RWPE2 (cell line): Measurements from ENCODE around the gene TGM1.

Experiments used
- ATAC-seq: fragments of 200-7000 bp; cut with Tn5 transposase; 3 replicates; pipeline ENCODE4 v1.9.1; 2021; ENCODE audit warnings: low read depth
- DNase-seq: peaks from one replicate; pipeline ENCODE4 v3.0.0-alpha.2; 2020; ENCODE audit warnings: low spot score
- H3K27ac ChIP-seq: fragments of 450-650 bp; 2 replicates; pipeline ENCODE4 v1.5.1; 2017; ENCODE audit warnings: mild to moderate bottlenecking; ENCODE audit not compliant: poor library complexity, severe bottlenecking
- H3K27me3 ChIP-seq: fragments of 250-450 bp; sonication (Bioruptor Pico); 2 replicates; pipeline ENCODE4 v1.5.1; 2021; ENCODE audit warnings: mild to moderate bottlenecking, moderate library complexity; ENCODE audit not compliant: insufficient read depth, poor library complexity, severe bottlenecking
- H3K36me3 ChIP-seq: fragments of 250-450 bp; sonication (Bioruptor Pico); 2 replicates; pipeline ENCODE4 v1.5.1; 2020; ENCODE audit warnings: low read depth, mild to moderate bottlenecking, moderate library complexity
- H3K4me1 ChIP-seq: fragments of 250-450 bp; sonication (Bioruptor Pico); 2 replicates; pipeline ENCODE4 v1.5.1; 2021; ENCODE audit warnings: mild to moderate bottlenecking, moderate library complexity; ENCODE audit not compliant: insufficient read depth, poor library complexity, severe bottlenecking
- H3K4me3 ChIP-seq: fragments of 250-450 bp; sonication (Bioruptor Pico); 2 replicates; pipeline ENCODE4 v1.5.1; 2021; ENCODE audit warnings: mild to moderate bottlenecking, moderate library complexity; ENCODE audit not compliant: severe bottlenecking
- H3K9me3 ChIP-seq: fragments of 250-450 bp; sonication (Bioruptor Pico); 2 replicates; pipeline ENCODE4 v1.5.1; 2021; ENCODE audit warnings: mild to moderate bottlenecking, moderate library complexity; ENCODE audit not compliant: severe bottlenecking
- CTCF ChIP-seq: fragments of 450-650 bp; IDR thresholded peaks from one replicate; pipeline ENCODE4 v1.5.1; 2017; ENCODE audit warnings: mild to moderate bottlenecking, moderate library complexity; ENCODE audit not compliant: poor library complexity, severe bottlenecking

TGM1 gene

DNA sequence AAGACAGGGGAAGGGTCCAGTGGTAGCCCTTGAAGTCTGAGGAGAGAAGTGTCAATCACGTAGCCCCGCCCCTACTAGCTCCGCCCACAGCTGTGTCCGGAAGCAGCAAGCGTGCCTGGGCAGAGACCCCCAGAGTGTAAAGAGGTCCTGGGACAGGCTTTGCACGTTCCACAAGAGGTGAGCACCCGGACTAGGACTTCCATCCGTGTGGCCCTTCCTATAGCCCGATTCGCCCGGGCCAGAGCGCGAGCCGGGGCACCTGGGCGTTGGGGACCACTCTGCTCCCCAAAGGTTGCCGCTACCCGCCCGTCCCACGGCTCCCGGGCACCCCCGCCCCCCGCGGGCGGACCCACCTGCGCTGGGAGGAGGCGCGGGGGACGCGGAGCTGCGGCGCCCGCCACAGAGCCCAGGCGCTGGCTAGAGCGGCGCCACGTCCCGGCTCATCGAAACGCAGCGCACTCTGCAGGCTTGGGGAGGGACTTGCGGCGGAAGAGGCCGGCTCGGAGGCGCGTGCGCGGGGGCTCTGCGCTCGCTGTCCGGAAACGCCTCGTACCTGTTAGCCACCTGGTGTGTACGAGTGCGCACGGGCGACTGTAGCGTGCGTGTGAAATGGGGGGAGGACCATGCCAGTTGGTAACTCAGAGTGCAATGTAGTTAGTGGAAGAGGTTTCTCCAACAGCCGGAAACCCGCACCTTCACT, 8.3 kb upstream of the TGM1 start, which contains the start of gene RABGGTA:
Gene RABGGTA (minus strand): TSS at position 464 of the 700 bp plus-strand sequence. CDS start 482 bp downstream, outside the sequence.
- peak; percentile 97 for TF ChIP-seq CTCF
- DNase-seq, result peak; percentile 93
- H3K4me3 ChIP-seq, result peak within 1 kb of the TSS; percentile 88

GRCh38 chr14:24270537-24271133, 7.7 kb upstream of the TGM1 start:
- no peaks in the 10 kb centered on the region for H3K9me3 ChIP-seq
- no peak for TF ChIP-seq CTCF
- DNase-seq (no peak), ATAC-seq (peak; percentile 1; the same call in 2 of the 3 replicates)
- H3K4me1 ChIP-seq, result peaks cover 32% of the 10 kb centered on the region
- H3K27ac ChIP-seq, result peak overlapping the region; percentile 98
- H3K36me3 ChIP-seq, result peaks cover 34% of the 10 kb centered on the region
- H3K4me3 ChIP-seq, result peak overlapping the region; percentile 88
- no peaks in the 10 kb centered on the region for H3K27me3 ChIP-seq

More for the DNA sequence above, 8.3 kb upstream of the TGM1 start, which contains the start of gene RABGGTA:
- peaks cover 29% of the 10 kb centered on the region for H3K36me3 ChIP-seq
- H3K4me1 ChIP-seq, result peaks cover 32% of the 10 kb centered on the region
- ATAC-seq, result peak; percentile 83
- peak within 1 kb of the TSS; percentile 98 for H3K27ac ChIP-seq
- no peaks in the 10 kb centered on the region for H3K9me3 ChIP-seq
- H3K27me3 ChIP-seq, result no peaks in the 10 kb centered on the region

DNA sequence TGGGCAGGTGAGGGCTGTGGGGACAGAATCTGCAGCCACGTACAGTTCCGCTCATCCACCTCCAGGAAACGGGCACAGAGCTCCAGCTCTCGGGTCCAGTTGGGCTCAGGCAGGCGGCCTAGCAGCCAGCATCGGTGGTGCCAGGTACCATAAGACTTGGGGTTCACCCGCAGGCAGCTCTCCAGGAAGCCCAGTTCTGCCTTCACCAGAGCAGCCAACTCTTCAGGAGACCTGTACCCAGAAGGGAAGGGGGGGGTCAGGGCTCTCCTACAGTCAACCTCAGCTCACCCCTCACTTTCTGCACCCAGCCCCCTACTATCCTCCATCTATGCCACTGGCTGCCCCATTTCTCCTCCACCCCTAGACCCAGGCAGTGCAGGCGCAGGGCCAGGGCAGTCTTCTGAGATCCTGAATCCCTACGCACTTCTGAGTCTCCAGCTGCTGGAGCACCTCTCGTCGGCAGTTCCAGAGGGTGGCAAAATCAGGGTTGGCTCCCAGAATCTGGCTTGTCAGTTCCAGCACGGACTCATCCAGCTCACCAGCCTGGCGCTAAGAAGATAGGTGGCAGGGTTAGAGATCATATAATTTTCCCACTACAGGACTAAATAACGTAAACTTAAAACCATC, 7.0 kb upstream of the TGM1 start:
- H3K4me1 ChIP-seq, result peaks cover 32% of the 10 kb centered on the region
- ATAC-seq, result no peak
- H3K27me3 ChIP-seq, result no peaks in the 10 kb centered on the region
- no peak for DNase-seq
- no peak for TF ChIP-seq CTCF
- H3K36me3 ChIP-seq, result peaks cover 34% of the 10 kb centered on the region
- H3K4me3 ChIP-seq, result no peak overlapping the region
- no peaks in the 10 kb centered on the region for H3K9me3 ChIP-seq
- H3K27ac ChIP-seq, result peak overlapping the region; percentile 98

DNA sequence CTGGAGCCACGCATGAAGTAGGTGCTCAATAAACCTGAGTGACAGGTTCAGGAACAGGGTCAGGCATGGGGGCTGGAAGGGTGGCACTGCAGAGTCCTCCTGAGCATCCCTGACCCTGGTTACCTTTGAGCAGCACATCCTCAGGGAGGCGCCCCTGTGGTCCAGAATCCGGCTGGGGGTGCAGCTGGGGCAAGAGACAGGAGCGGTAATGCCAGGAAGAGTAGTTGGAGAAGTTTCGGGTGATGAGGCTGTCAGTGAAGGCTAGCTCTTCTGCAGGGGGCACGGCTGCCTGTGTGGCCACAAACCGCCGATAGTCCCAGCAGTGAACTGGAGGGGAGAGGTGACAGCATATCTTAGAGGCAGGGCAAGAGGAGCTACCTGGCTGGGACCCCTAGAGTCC, 6.4 kb upstream of the TGM1 start:
- DNase-seq (no peak), ATAC-seq (no peak)
- Histone ChIP-seq H3K4me3 (no peak overlapping the region), H3K27ac (no peak overlapping the region), H3K27me3 (no peaks in the 10 kb centered on the region), H3K9me3 (no peaks in the 10 kb centered on the region), H3K36me3 (peaks cover 34% of the 10 kb centered on the region), H3K4me1 (peaks cover 32% of the 10 kb centered on the region)
- TF ChIP-seq CTCF, result no peak
